H1 (cell line): ENCODE data around the gene CDH12. TPM values are rescaled to one million over a fixed set of nuclear protein-coding genes. Genes with fewer than 3 reads are reported as not detected.
A peak's percentile ranks its signal among the peaks of the same experiment; 100 is the strongest.

ENCODE experiments used
- CTCF ChIA-PET: fragments of 300-600 bp; sonication (Branson Sonifier 250); formaldehyde crosslinking; loops from one replicate; lab custom pipeline; 2021; ENCODE audit not compliant: partially characterized antibody; lab: Charles Lee
- POLR2A ChIA-PET: fragments of 300-600 bp; sonication (Branson Sonifier 250); formaldehyde crosslinking; loops from one replicate; lab custom pipeline; 2021; ENCODE audit warnings: inconsistent platforms; ENCODE audit not compliant: partially characterized antibody; lab: Charles Lee
- DNase-seq, 2 experiments: peaks; one replicate each; pipeline versions ENCODE4 v3.0.0 to v3.0.0-alpha.2; 2010 to 2022; ENCODE audit warnings: low spot score in 2 of 2, low read depth in 1 of 2, mixed read lengths in 1 of 2
- FAIRE-seq: peaks from 2 replicates; lab custom pipeline; 2011; peaks lifted over from hg19 to GRCh38; lab: Jason Lieb, UNC
- H2AFZ ChIP-seq: 2 replicates; pipeline ENCODE4 v1.8.1; 2012; ENCODE audit warnings: low read length, inconsistent platforms
- H2AK5ac ChIP-seq: 2 replicates; pipeline ENCODE4 v1.6.1; 2013; ENCODE audit warnings: low read depth, low read length
- H2BK120ac ChIP-seq: replicated peaks from 2 replicates; pipeline ENCODE3; 2013; ENCODE audit warnings: low read depth, low read length, inconsistent platforms
- H2BK12ac ChIP-seq: 2 replicates; pipeline ENCODE4 v1.6.1; 2013; ENCODE audit warnings: low read depth, low read length
- H2BK15ac ChIP-seq: 2 replicates; pipeline ENCODE4 v1.6.1; 2013; ENCODE audit warnings: low read length
- H2BK20ac ChIP-seq: 2 replicates; pipeline ENCODE4 v1.6.1; 2013; ENCODE audit warnings: low read length
- H2BK5ac ChIP-seq: 2 replicates; pipeline ENCODE4 v1.6.1; 2013; ENCODE audit warnings: low read depth, low read length
- H3K14ac ChIP-seq: 2 replicates; pipeline ENCODE4 v1.6.1; 2013; ENCODE audit warnings: inconsistent platforms; ENCODE audit not compliant: insufficient read length
- H3K18ac ChIP-seq: 2 replicates; pipeline ENCODE4 v1.6.1; 2013; ENCODE audit warnings: low read length; ENCODE audit errors: extremely low read depth
- H3K23ac ChIP-seq: 2 replicates; pipeline ENCODE4 v1.6.1; 2013; ENCODE audit warnings: inconsistent platforms; ENCODE audit not compliant: insufficient read length
- H3K23me2 ChIP-seq: 2 replicates; pipeline ENCODE4 v1.6.1; 2013; ENCODE audit warnings: low read depth, low read length
- H3K27ac ChIP-seq: 2 replicates; pipeline ENCODE4 v1.6.1; 2011; ENCODE audit warnings: low read depth, low read length, inconsistent platforms
- H3K27me3 ChIP-seq, 4 experiments: replicated peaks in 1 of 4; 1 replicate in 1 of 4; 2 replicates in 3 of 4; pipeline versions ENCODE4 v1.6.1 to v1.8.1; 2011 to 2013; ENCODE audit warnings: low read length in 3 of 4, mild to moderate bottlenecking in 3 of 4, inconsistent platforms in 2 of 4, mixed read lengths in 2 of 4, moderate library complexity in 1 of 4; ENCODE audit not compliant: control insufficient read depth in 3 of 4, insufficient read depth in 3 of 4; ENCODE audit errors: extremely low read depth in 1 of 4
- H3K36me3 ChIP-seq, 4 experiments: 2 replicates each; pipeline versions ENCODE4 v1.6.1 to v1.8.1; 2011 to 2013; ENCODE audit warnings: mild to moderate bottlenecking in 4 of 4, low read length in 3 of 4, moderate library complexity in 2 of 4, control low read depth in 1 of 4, inconsistent platforms in 1 of 4; ENCODE audit not compliant: insufficient read depth in 4 of 4, control insufficient read depth in 2 of 4
- H3K4ac ChIP-seq: replicated peaks from 2 replicates; pipeline ENCODE3; 2013; ENCODE audit warnings: low read length, low read depth, mixed read lengths, inconsistent platforms; ENCODE audit not compliant: insufficient read length
- H3K4me1 ChIP-seq, 4 experiments: replicated peaks in 1 of 4; 1 replicate in 1 of 4; 2 replicates in 3 of 4; pipeline versions ENCODE4 v1.6.1 to v1.8.1; 2011 to 2013; ENCODE audit warnings: low read length in 3 of 4, inconsistent platforms in 2 of 4, mixed read lengths in 1 of 4; ENCODE audit not compliant: insufficient read depth in 4 of 4, control insufficient read depth in 3 of 4
- H3K4me2 ChIP-seq, 2 experiments: 2 replicates each; pipeline versions ENCODE4 v1.6.1 to v1.8.1; 2011 to 2013; ENCODE audit warnings: low read depth in 2 of 2, low read length in 2 of 2, control low read depth in 1 of 2, inconsistent platforms in 1 of 2, mild to moderate bottlenecking in 1 of 2; ENCODE audit not compliant: insufficient read depth in 1 of 2
- H3K4me3 ChIP-seq, 4 experiments: fragments of 200-600, 300-600 bp in 1 of 4; sonication (generic), shearing (Covaris generic), sonication (Bioruptor Twin) in 1 of 4; 2 replicates each; pipeline versions ENCODE4 v1.5.1 to v1.8.1; 2011 to 2016; ENCODE audit warnings: low read length in 4 of 4, low read depth in 3 of 4, control low read depth in 2 of 4, inconsistent platforms in 2 of 4, mild to moderate bottlenecking in 2 of 4, mixed read lengths in 1 of 4, moderate library complexity in 1 of 4; ENCODE audit not compliant: insufficient read depth in 2 of 4; ENCODE audit errors: extremely low read depth in 1 of 4
- H3K56ac ChIP-seq: replicated peaks from 2 replicates; pipeline ENCODE3; 2013; ENCODE audit warnings: low read depth, mild to moderate bottlenecking, mixed read lengths, low read length, inconsistent platforms; ENCODE audit not compliant: insufficient read length
- H3K79me1 ChIP-seq: 2 replicates; pipeline ENCODE4 v1.6.1; 2013; ENCODE audit warnings: low read depth, low read length, control low read depth
- H3K79me2 ChIP-seq, 2 experiments: 2 replicates each; pipeline versions ENCODE4 v1.6.1 to v1.8.1; 2012 to 2013; ENCODE audit warnings: low read length in 2 of 2, mild to moderate bottlenecking in 2 of 2, inconsistent platforms in 1 of 2; ENCODE audit not compliant: insufficient read depth in 2 of 2, control insufficient read depth in 1 of 2
- H3K9ac ChIP-seq, 4 experiments: replicated peaks in 1 of 4; 1 replicate in 1 of 4; 2 replicates in 3 of 4; pipeline versions ENCODE4 v1.6.1 to v1.8.1; 2011 to 2013; ENCODE audit warnings: low read depth in 3 of 4, low read length in 3 of 4, control low read depth in 2 of 4, mild to moderate bottlenecking in 2 of 4, moderate library complexity in 2 of 4, inconsistent platforms in 1 of 4; ENCODE audit errors: extremely low read depth in 1 of 4
- H3K9me3 ChIP-seq, 2 experiments: 2 replicates each; pipeline versions ENCODE4 v1.6.1 to v1.8.1; 2012 to 2013; ENCODE audit warnings: mild to moderate bottlenecking in 2 of 2, moderate library complexity in 2 of 2, control low read depth in 1 of 2, inconsistent platforms in 1 of 2, low read depth in 1 of 2, low read length in 1 of 2, mixed read lengths in 1 of 2; ENCODE audit not compliant: insufficient read depth in 2 of 2
- H4K20me1 ChIP-seq, 2 experiments: replicated peaks in 1 of 2; 2 replicates each; pipeline versions ENCODE3 to v1.8.1; 2011 to 2013; ENCODE audit warnings: inconsistent platforms in 2 of 2, low read length in 2 of 2, mild to moderate bottlenecking in 1 of 2; ENCODE audit not compliant: insufficient read depth in 2 of 2, control insufficient read depth in 1 of 2
- H4K5ac ChIP-seq: 2 replicates; pipeline ENCODE4 v1.6.1; 2013; ENCODE audit warnings: low read length, low read depth, mixed read lengths, inconsistent platforms; ENCODE audit not compliant: insufficient read length
- H4K8ac ChIP-seq: 2 replicates; pipeline ENCODE4 v1.8.0; 2013; ENCODE audit warnings: mild to moderate bottlenecking, moderate library complexity, low read length, inconsistent platforms; ENCODE audit not compliant: insufficient read depth; ENCODE audit errors: extremely low read depth
- H4K91ac ChIP-seq: replicated peaks from 2 replicates; pipeline ENCODE3; 2013; ENCODE audit warnings: low read length, mixed read lengths, inconsistent platforms; ENCODE audit not compliant: insufficient read length
- ASH2L ChIP-seq: fragments of 200-600, 300-600 bp; sonication (generic); IDR thresholded peaks from one replicate; pipeline ENCODE4 v1.7.1; 2017; ENCODE audit warnings: low read length
- BACH1 ChIP-seq: IDR thresholded peaks from 2 replicates; pipeline ENCODE4 v1.6.1; 2012; ENCODE audit warnings: low read length, improper control_type of control experiment
- EP300 ChIP-seq, 2 experiments: IDR thresholded peaks; 1 replicate in 1 of 2; 2 replicates in 1 of 2; pipeline ENCODE4 v1.6.1; 2011 to 2012; ENCODE audit warnings: low read depth in 2 of 2, low read length in 2 of 2, mild to moderate bottlenecking in 2 of 2, borderline replicate concordance in 1 of 2, inconsistent platforms in 1 of 2, moderate library complexity in 1 of 2
- FOSL1 ChIP-seq: IDR thresholded peaks from 2 replicates; pipeline ENCODE4 v1.6.1; 2011; ENCODE audit warnings: mild to moderate bottlenecking, low read depth, low read length, moderate library complexity; ENCODE audit not compliant: insufficient read depth
- HDAC6 ChIP-seq: IDR thresholded peaks from one replicate; pipeline ENCODE4 v1.7.1; 2012; ENCODE audit warnings: low read depth, mild to moderate bottlenecking, inconsistent platforms, low read length, moderate library complexity
- NRF1 ChIP-seq: IDR thresholded peaks from 2 replicates; pipeline ENCODE4 v1.6.1; 2011; ENCODE audit warnings: mild to moderate bottlenecking, low read depth, low read length, improper control_type of control experiment
- POLR2A ChIP-seq, 2 experiments: IDR thresholded peaks; 1 replicate in 1 of 2; 2 replicates in 1 of 2; pipeline ENCODE4 v1.6.1; 2011; ENCODE audit warnings: low read depth in 2 of 2, low read length in 2 of 2, mild to moderate bottlenecking in 2 of 2; ENCODE audit errors: control extremely low read depth in 1 of 2
- RBBP5 ChIP-seq: IDR thresholded peaks from 2 replicates; pipeline ENCODE4 v1.7.1; 2012; ENCODE audit warnings: low read depth, mild to moderate bottlenecking, inconsistent platforms, low read length, moderate library complexity, borderline replicate concordance
- SAP30 ChIP-seq: fragments of 300-600 bp; sonication (generic); IDR thresholded peaks from 2 replicates; pipeline ENCODE4 v1.7.1; 2012; ENCODE audit warnings: low read length, moderate library complexity, mild to moderate bottlenecking, inconsistent platforms; ENCODE audit not compliant: insufficient read depth, insufficient replicate concordance
- SP2 ChIP-seq: IDR thresholded peaks from 2 replicates; pipeline ENCODE4 v1.6.1; 2012; ENCODE audit warnings: mild to moderate bottlenecking, low read length, inconsistent platforms
- TEAD4 ChIP-seq: IDR thresholded peaks from 2 replicates; pipeline ENCODE4 v1.6.1; 2012; ENCODE audit warnings: low read depth, low read length, inconsistent platforms, mixed read lengths
- WGBS, 2 experiments: shearing (Covaris generic) in 1 of 2; methylation state at CpG; one replicate each; pipeline versions ENCODE4 v1.1.6 to v1.1.7; 2013 to 2015; ENCODE audit warnings: low lambda C conversion rate in 2 of 2, mixed read lengths in 2 of 2, inconsistent platforms in 1 of 2, low coverage in 1 of 2, missing lambda C conversion rate in 1 of 2; ENCODE audit not compliant: insufficient replicate concordance in 2 of 2, insufficient coverage in 1 of 2, insufficient read length in 1 of 2; ENCODE audit errors: extremely low coverage in 1 of 2, missing lambda C conversion rate in 1 of 2; 5-methylcytosine and 5-hydroxymethylcytosine counted together
- polyA plus RNA-seq, 7 experiments: library from polyadenylated mRNA; depleted of rRNA in 3 of 7; stranded (reverse) in 5 of 7; unstranded in 2 of 7; fragments of >200 nt in 5 of 7; fragments of 200-250 nt in 2 of 7; gene quantifications; 1 replicate in 5 of 7; 2 replicates in 1 of 7; 4 replicates in 1 of 7; pipeline versions ENCODE4 v1.2.1 to v1.2.3, GENCODE V29; 2011 to 2013; ENCODE audit warnings: missing spikeins in 2 of 7, mixed read lengths in 2 of 7
- total RNA-seq: library from RNA; stranded (reverse); fragmentation: NEBNext Ultra II Directional; extraction: Animal tissue kit (Norgen Biotek cat#: 25700); gene quantifications from 2 replicates; pipeline ENCODE4 v1.2.1, GENCODE V29; 2021

CDH12 gene
- total and polyA plus RNA-seq, 2 of the 8 experiments (the other 6 are each of a cell fraction or from before 2014, with no cell fraction given), result 0.03 TPM; not detected in 1

- 0 out of 2 replicates have a peak overlapping the region, but pooled peaks have one; percentile 41 for H2AFZ ChIP-seq
- FAIRE-seq, result no peak
- no peak overlapping the region for H3K27ac ChIP-seq
- H3K4me3 ChIP-seq, result no peak overlapping the region
- no peaks in the 10 kb centered on the region for H3K79me1 ChIP-seq
- H3K4me1 ChIP-seq, result no peaks in the 10 kb centered on the region
- no peak overlapping the region for H2BK15ac ChIP-seq
- H3K9ac ChIP-seq, result no peak overlapping the region
- H2BK5ac ChIP-seq, result no peak overlapping the region
- no peaks in the 10 kb centered on the region for H3K23me2 ChIP-seq
- H2BK12ac ChIP-seq, result no peak overlapping the region
- no peak overlapping the region for H3K56ac ChIP-seq
- no peak for TF ChIP-seq FOSL1
- TF ChIP-seq ASH2L, result no peak
- no peak for TF ChIP-seq TEAD4
- TF ChIP-seq RBBP5, result no peak
- no peak for TF ChIP-seq HDAC6
- no peak for TF ChIP-seq EP300 (IDR thresholded peaks at IDR 0.05; ENCODE audit: borderline replicate concordance in 1 of 2, low read depth in 2 of 2, low read length in 2 of 2)
- no peak for TF ChIP-seq NRF1
- TF ChIP-seq SP2, result no peak
- no peak for TF ChIP-seq SAP30
- no peak for TF ChIP-seq BACH1
- TF ChIP-seq POLR2A (IDR thresholded peaks at IDR 0.05; ENCODE audit: control extremely low read depth in 1 of 2, low read depth in 2 of 2, low read length in 2 of 2), result no peak
- TF ChIP-seq, all 59 proteins: peak for 0
- H4K5ac ChIP-seq, result no peak overlapping the region
- H4K8ac ChIP-seq, result no peak overlapping the region
- ChIA-PET POLR2A (no interaction called here), CTCF (no interaction called here)
- H2BK120ac ChIP-seq, result no peak overlapping the region
- H4K91ac ChIP-seq, result no peak overlapping the region
- no peaks in the 10 kb centered on the region for H3K79me2 ChIP-seq
- 85% methylated on average over 3 of the region's 3 CpGs; no CpG with 5 or more reads in 1 of the 2 experiments for WGBS, 2 experiments
- no peaks in the 10 kb centered on the region for H4K20me1 ChIP-seq
- H3K27me3 ChIP-seq, result no peaks in the 10 kb centered on the region
- H3K4me2 ChIP-seq, result no peak overlapping the region
- no peak overlapping the region for H3K18ac ChIP-seq
- H2BK20ac ChIP-seq, result no peak overlapping the region
- no peak overlapping the region for H3K4ac ChIP-seq
- no peak overlapping the region for H2AK5ac ChIP-seq
- no peak for DNase-seq
- H3K36me3 ChIP-seq, result no peaks in the 10 kb centered on the region
- H3K23ac ChIP-seq, result no peak overlapping the region
- H3K9me3 ChIP-seq, result no peaks in the 10 kb centered on the region
- no peak overlapping the region for H3K14ac ChIP-seq
These were observed 996.2 kb downstream of the CDH12 start for GRCh38 chr5:21856987-21857386.
